Fibroblast of skin of scalp (primary cell): ENCODE measurements around the gene NEK2.
"Not testable (repeated sequence)": the region's sequence is repeated elsewhere in the genome, so short reads cannot be mapped to it uniquely, and the experiment has no call there.

Experiments
- DNase-seq: peaks from one replicate; pipeline ENCODE4 v3.0.0-alpha.2; 2013

NEK2 gene

GRCh38 chr1:211693911-211694310 is 18.5 kb upstream of the NEK2 start:
- DNase-seq: not testable (repeated sequence)

GRCh38 chr1:211688421-211688820 is 13.0 kb upstream of the NEK2 start:
- no peak for DNase-seq

GRCh38 chr1:211687462-211688215 is 12.2 kb upstream of the NEK2 start:
- DNase-seq: no peak

GRCh38 chr1:211685823-211686222 is 10.4 kb upstream of the NEK2 start:
- no peak for DNase-seq

- no peak for DNase-seq
Observed at GRCh38 chr1:211684791-211685190, 9.4 kb upstream of the NEK2 start.

- no peak for DNase-seq
Observed at GRCh38 chr1:211684331-211684730, 8.9 kb upstream of the NEK2 start.

GRCh38 chr1:211683396-211684297 is 8.2 kb upstream of the NEK2 start:
- DNase-seq: no peak

GRCh38 chr1:211682186-211682585 is 6.8 kb upstream of the NEK2 start:
- DNase-seq: not testable (repeated sequence)

- peak; percentile 86 for DNase-seq
Observed at GRCh38 chr1:211680752-211681327, 5.4 kb upstream of the NEK2 start.

GRCh38 chr1:211677659-211678058 is 2.2 kb upstream of the NEK2 start:
- no peak for DNase-seq

GRCh38 chr1:211676761-211677160 is 1.3 kb upstream of the NEK2 start:
- no peak for DNase-seq

GRCh38 chr1:211676106-211676583 is 724 bp upstream of the NEK2 start:
- no peak for DNase-seq

- DNase-seq: no peak
Observed at GRCh38 chr1:211667065-211667617, 8.3 kb downstream of the NEK2 start.

GRCh38 chr1:211660718-211661222 is 14.7 kb downstream of the NEK2 start:
- DNase-seq: no peak

- DNase-seq: no peak
Observed at GRCh38 chr1:211656728-211657127, 18.7 kb downstream of the NEK2 start.

GRCh38 chr1:211654838-211655787 is 20.3 kb downstream of the NEK2 start:
- peak; percentile 85 for DNase-seq

GRCh38 chr1:211653959-211654496 is 21.4 kb downstream of the NEK2 start:
- peak; percentile 51 for DNase-seq

GRCh38 chr1:211653293-211653692 is 22.1 kb downstream of the NEK2 start:
- DNase-seq: peak; percentile 24

- DNase-seq: no peak
Observed at GRCh38 chr1:211652371-211652770, 23.1 kb downstream of the NEK2 start.

- DNase-seq: no peak
Observed at GRCh38 chr1:211650904-211651303, 24.5 kb downstream of the NEK2 start.
